Measurements from ENCODE around the gene IL1F10. TPM values are rescaled to one million over a fixed set of nuclear protein-coding genes. Genes with fewer than 3 reads are reported as not detected.
"Not testable (repeated sequence)": the region's sequence is repeated elsewhere in the genome, so short reads cannot be mapped to it uniquely, and the experiment has no call there.

IL1F10 gene
- total RNA-seq, 2 experiments from 2014 or later: not detected

GRCh38 chr2:113088213-113088992 is 20.6 kb downstream of the IL1F10 start:
- H3K36me3 Mint-ChIP-seq (ENCODE audit: low read depth): no peaks in the 10 kb centered on the region
- CTCF ChIA-PET: interaction anchor here (1.1 to 3.0 kb wide), 2 partner anchors 9 to 49 kb away, joined by 4 to 19 read pairs; no protein-coding TSS in a partner anchor
- H3K4me3 Mint-ChIP-seq: no peak overlapping the region
- H3K27me3 Mint-ChIP-seq (ENCODE audit: low read depth): no peaks in the 10 kb centered on the region
- DNase-seq: no peak
- peaks cover 1% of the 10 kb centered on the region for H3K9me3 Mint-ChIP-seq
- intact Hi-C loops (cut with micrococcal nuclease): no loop called here
- no peak overlapping the region for H3K27ac Mint-ChIP-seq
- H3K4me1 Mint-ChIP-seq (ENCODE audit: low read depth): peaks cover 5% of the 10 kb centered on the region

- Mint-ChIP-seq H3K27me3 (ENCODE audit: low read depth) (no peaks in the 10 kb centered on the region), H3K27ac (no peak overlapping the region), H3K4me3 (no peak overlapping the region), H3K9me3 (peaks cover 1% of the 10 kb centered on the region), H3K4me1 (ENCODE audit: low read depth) (no peaks in the 10 kb centered on the region), H3K36me3 (ENCODE audit: low read depth) (no peaks in the 10 kb centered on the region)
- intact Hi-C loops (cut with micrococcal nuclease): no loop called here
- CTCF ChIA-PET: interaction anchor here (3.0 kb wide), 1 partner anchor 10 kb away, joined by 19 read pairs; no protein-coding TSS in a partner anchor
- DNase-seq: no peak
Measured at GRCh38 chr2:113089916-113090315, 22.1 kb downstream of the IL1F10 start.

GRCh38 chr2:113091231-113091896 is 23.6 kb downstream of the IL1F10 start:
- H3K27ac Mint-ChIP-seq: no peak overlapping the region
- H3K27me3 Mint-ChIP-seq (ENCODE audit: low read depth): no peaks in the 10 kb centered on the region
- CTCF ChIA-PET: interaction anchor here (1.2 kb wide), 1 partner anchor 11 kb away, joined by 5 read pairs; no protein-coding TSS in a partner anchor
- DNase-seq: no peak
- no peaks in the 10 kb centered on the region for H3K36me3 Mint-ChIP-seq (ENCODE audit: low read depth)
- intact Hi-C loops (cut with micrococcal nuclease): no loop called here
- H3K4me3 Mint-ChIP-seq: no peak overlapping the region
- no peaks in the 10 kb centered on the region for H3K4me1 Mint-ChIP-seq (ENCODE audit: low read depth)
- peaks cover 5% of the 10 kb centered on the region for H3K9me3 Mint-ChIP-seq

GRCh38 chr2:113092864-113093612 is 25.3 kb downstream of the IL1F10 start:
- CTCF ChIA-PET: no interaction called here
- intact Hi-C loops (cut with micrococcal nuclease): no loop called here
- H3K4me1 Mint-ChIP-seq (ENCODE audit: low read depth): peaks cover 13% of the 10 kb centered on the region

GRCh38 chr2:113093613-113093977 is 25.8 kb downstream of the IL1F10 start:
- H3K36me3 Mint-ChIP-seq (ENCODE audit: low read depth): peaks cover 3% of the 10 kb centered on the region
- no peak overlapping the region for H3K27ac Mint-ChIP-seq
- CTCF ChIA-PET: no interaction called here
- peaks cover 19% of the 10 kb centered on the region for H3K4me1 Mint-ChIP-seq (ENCODE audit: low read depth)
- intact Hi-C loops (cut with micrococcal nuclease): no loop called here
- no peak for DNase-seq
- H3K4me3 Mint-ChIP-seq: no peak overlapping the region
- H3K9me3 Mint-ChIP-seq: peaks cover 14% of the 10 kb centered on the region
- no peaks in the 10 kb centered on the region for H3K27me3 Mint-ChIP-seq (ENCODE audit: low read depth)

More at GRCh38 chr2:113092864-113093612, 25.3 kb downstream of the IL1F10 start:
- H3K9me3 Mint-ChIP-seq: peaks cover 14% of the 10 kb centered on the region
- H3K27ac Mint-ChIP-seq: no peak overlapping the region
- peaks cover 3% of the 10 kb centered on the region for H3K36me3 Mint-ChIP-seq (ENCODE audit: low read depth)
- no peak overlapping the region for H3K4me3 Mint-ChIP-seq
- no peaks in the 10 kb centered on the region for H3K27me3 Mint-ChIP-seq (ENCODE audit: low read depth)
- DNase-seq: no peak

GRCh38 chr2:113096306-113096705 is 28.5 kb downstream of the IL1F10 start:
- intact Hi-C loops (cut with micrococcal nuclease); DNase-seq; H3K36me3 Mint-ChIP-seq (ENCODE audit: low read depth); H3K27me3 Mint-ChIP-seq (ENCODE audit: low read depth); H3K27ac Mint-ChIP-seq; H3K4me3 Mint-ChIP-seq: not testable (repeated sequence)
- peaks cover 19% of the 10 kb centered on the region for H3K4me1 Mint-ChIP-seq (ENCODE audit: low read depth)
- H3K9me3 Mint-ChIP-seq: peaks cover 14% of the 10 kb centered on the region
- CTCF ChIA-PET: interaction anchor here (0.6 kb wide), 1 partner anchor 160 kb away, joined by 3 read pairs; no protein-coding TSS in a partner anchor

GRCh38 chr2:113096842-113097618 is 29.3 kb downstream of the IL1F10 start:
- CTCF ChIA-PET: interaction anchor here (0.6 to 0.9 kb wide), 3 partner anchors 41 to 160 kb away, joined by 3 to 4 read pairs (median 3); no protein-coding TSS in a partner anchor
- H3K36me3 Mint-ChIP-seq (ENCODE audit: low read depth); H3K4me3 Mint-ChIP-seq; intact Hi-C loops (cut with micrococcal nuclease); H3K27me3 Mint-ChIP-seq (ENCODE audit: low read depth); DNase-seq: not testable (repeated sequence)
- H3K4me1 Mint-ChIP-seq (ENCODE audit: low read depth): peaks cover 19% of the 10 kb centered on the region
- peaks cover 14% of the 10 kb centered on the region for H3K9me3 Mint-ChIP-seq
- peak overlapping the region; percentile 79 for H3K27ac Mint-ChIP-seq

- peaks cover 17% of the 10 kb centered on the region for H3K9me3 Mint-ChIP-seq
- no peaks in the 10 kb centered on the region for H3K27me3 Mint-ChIP-seq (ENCODE audit: low read depth)
- peak; percentile 59 for DNase-seq
- peak overlapping the region; percentile 50 for H3K4me3 Mint-ChIP-seq
- CTCF ChIA-PET: interaction anchor here (0.7 to 1.8 kb wide), 6 partner anchors 9 to 103 kb away, joined by 3 to 5 read pairs (median 3); no protein-coding TSS in a partner anchor
- H3K4me1 Mint-ChIP-seq (ENCODE audit: low read depth): peaks cover 19% of the 10 kb centered on the region
- peaks cover 3% of the 10 kb centered on the region for H3K36me3 Mint-ChIP-seq (ENCODE audit: low read depth)
- peak overlapping the region; percentile 79 for H3K27ac Mint-ChIP-seq
- intact Hi-C loops (cut with micrococcal nuclease): loop anchor here (1.0 to 2.0 kb wide), 3 partner anchors 19 to 406 kb away; partner anchors contain the start of gene PSD4
Measured at GRCh38 chr2:113098041-113098440, 30.3 kb downstream of the IL1F10 start.

- H3K9me3 Mint-ChIP-seq: peaks cover 20% of the 10 kb centered on the region
- intact Hi-C loops (cut with micrococcal nuclease): loop anchor here (1.0 to 2.0 kb wide), 3 partner anchors 18 to 406 kb away; partner anchors contain the start of gene PSD4
- no peak for DNase-seq
- peak overlapping the region; percentile 79 for H3K27ac Mint-ChIP-seq
- CTCF ChIA-PET: interaction anchor here (0.8 to 1.8 kb wide), 4 partner anchors 9 to 102 kb away, joined by 3 to 5 read pairs (median 3); no protein-coding TSS in a partner anchor
- H3K36me3 Mint-ChIP-seq (ENCODE audit: low read depth): peaks cover 3% of the 10 kb centered on the region
- H3K4me1 Mint-ChIP-seq (ENCODE audit: low read depth): peaks cover 23% of the 10 kb centered on the region
- peak overlapping the region; percentile 50 for H3K4me3 Mint-ChIP-seq
- H3K27me3 Mint-ChIP-seq (ENCODE audit: low read depth): no peaks in the 10 kb centered on the region
Measured at GRCh38 chr2:113098532-113098931, 30.8 kb downstream of the IL1F10 start.

GRCh38 chr2:113102133-113102532 is 34.4 kb downstream of the IL1F10 start:
- H3K36me3 Mint-ChIP-seq (ENCODE audit: low read depth): peaks cover 3% of the 10 kb centered on the region
- CTCF ChIA-PET: interaction anchor here (1.1 to 1.5 kb wide), 3 partner anchors 16 to 36 kb away, joined by 3 to 5 read pairs (median 4); no protein-coding TSS in a partner anchor
- H3K9me3 Mint-ChIP-seq: peaks cover 16% of the 10 kb centered on the region
- H3K4me1 Mint-ChIP-seq (ENCODE audit: low read depth): peaks cover 40% of the 10 kb centered on the region
- intact Hi-C loops (cut with micrococcal nuclease): no loop called here
- peaks cover 2% of the 10 kb centered on the region for H3K27me3 Mint-ChIP-seq (ENCODE audit: low read depth)
- H3K4me3 Mint-ChIP-seq: no peak overlapping the region
- DNase-seq: no peak
- no peak overlapping the region for H3K27ac Mint-ChIP-seq

GRCh38 chr2:113103277-113103676 is 35.5 kb downstream of the IL1F10 start:
- CTCF ChIA-PET: interaction anchor here (0.8 to 1.1 kb wide), 2 partner anchors 24 to 34 kb away, joined by 3 read pairs; no protein-coding TSS in a partner anchor
- Mint-ChIP-seq H3K27ac (no peak overlapping the region), H3K4me3 (no peak overlapping the region)

More at GRCh38 chr2:113103277-113103676, 35.5 kb downstream of the IL1F10 start:
- H3K36me3 Mint-ChIP-seq (ENCODE audit: low read depth): no peaks in the 10 kb centered on the region
- H3K27me3 Mint-ChIP-seq (ENCODE audit: low read depth): peaks cover 2% of the 10 kb centered on the region
- H3K4me1 Mint-ChIP-seq (ENCODE audit: low read depth): peaks cover 29% of the 10 kb centered on the region
- no peak for DNase-seq
- intact Hi-C loops (cut with micrococcal nuclease): no loop called here
- H3K9me3 Mint-ChIP-seq: peaks cover 8% of the 10 kb centered on the region
